H1 (cell line): ENCODE data around the gene COMT. TPM values are rescaled to one million over a fixed set of nuclear protein-coding genes. Genes with fewer than 3 reads are reported as not detected.
A peak's percentile ranks its signal among the peaks of the same experiment; 100 is the strongest.

Experiments used
- CTCF ChIA-PET: fragments of 300-600 bp; sonication (Branson Sonifier 250); formaldehyde crosslinking; loops from one replicate; lab custom pipeline; 2021; ENCODE audit not compliant: partially characterized antibody; lab: Charles Lee
- POLR2A ChIA-PET: fragments of 300-600 bp; sonication (Branson Sonifier 250); formaldehyde crosslinking; loops from one replicate; lab custom pipeline; 2021; ENCODE audit warnings: inconsistent platforms; ENCODE audit not compliant: partially characterized antibody; lab: Charles Lee
- DNase-seq, 2 experiments: peaks; one replicate each; pipeline versions ENCODE4 v3.0.0 to v3.0.0-alpha.2; 2010 to 2022; ENCODE audit warnings: low spot score in 2 of 2, low read depth in 1 of 2, mixed read lengths in 1 of 2
- FAIRE-seq: peaks from 2 replicates; lab custom pipeline; 2011; peaks lifted over from hg19 to GRCh38; lab: Jason Lieb, UNC
- H2AFZ ChIP-seq: 2 replicates; pipeline ENCODE4 v1.8.1; 2012; ENCODE audit warnings: low read length, inconsistent platforms
- H2AK5ac ChIP-seq: 2 replicates; pipeline ENCODE4 v1.6.1; 2013; ENCODE audit warnings: low read depth, low read length
- H2BK120ac ChIP-seq: replicated peaks from 2 replicates; pipeline ENCODE3; 2013; ENCODE audit warnings: low read depth, low read length, inconsistent platforms
- H2BK12ac ChIP-seq: 2 replicates; pipeline ENCODE4 v1.6.1; 2013; ENCODE audit warnings: low read depth, low read length
- H2BK15ac ChIP-seq: 2 replicates; pipeline ENCODE4 v1.6.1; 2013; ENCODE audit warnings: low read length
- H2BK20ac ChIP-seq: 2 replicates; pipeline ENCODE4 v1.6.1; 2013; ENCODE audit warnings: low read length
- H2BK5ac ChIP-seq: 2 replicates; pipeline ENCODE4 v1.6.1; 2013; ENCODE audit warnings: low read depth, low read length
- H3K14ac ChIP-seq: 2 replicates; pipeline ENCODE4 v1.6.1; 2013; ENCODE audit warnings: inconsistent platforms; ENCODE audit not compliant: insufficient read length
- H3K18ac ChIP-seq: 2 replicates; pipeline ENCODE4 v1.6.1; 2013; ENCODE audit warnings: low read length; ENCODE audit errors: extremely low read depth
- H3K23ac ChIP-seq: 2 replicates; pipeline ENCODE4 v1.6.1; 2013; ENCODE audit warnings: inconsistent platforms; ENCODE audit not compliant: insufficient read length
- H3K23me2 ChIP-seq: 2 replicates; pipeline ENCODE4 v1.6.1; 2013; ENCODE audit warnings: low read depth, low read length
- H3K27ac ChIP-seq: 2 replicates; pipeline ENCODE4 v1.6.1; 2011; ENCODE audit warnings: low read depth, low read length, inconsistent platforms
- H3K27me3 ChIP-seq, 4 experiments: replicated peaks in 1 of 4; 1 replicate in 1 of 4; 2 replicates in 3 of 4; pipeline versions ENCODE4 v1.6.1 to v1.8.1; 2011 to 2013; ENCODE audit warnings: low read length in 3 of 4, mild to moderate bottlenecking in 3 of 4, inconsistent platforms in 2 of 4, mixed read lengths in 2 of 4, moderate library complexity in 1 of 4; ENCODE audit not compliant: control insufficient read depth in 3 of 4, insufficient read depth in 3 of 4; ENCODE audit errors: extremely low read depth in 1 of 4
- H3K36me3 ChIP-seq, 4 experiments: 2 replicates each; pipeline versions ENCODE4 v1.6.1 to v1.8.1; 2011 to 2013; ENCODE audit warnings: mild to moderate bottlenecking in 4 of 4, low read length in 3 of 4, moderate library complexity in 2 of 4, control low read depth in 1 of 4, inconsistent platforms in 1 of 4; ENCODE audit not compliant: insufficient read depth in 4 of 4, control insufficient read depth in 2 of 4
- H3K4ac ChIP-seq: replicated peaks from 2 replicates; pipeline ENCODE3; 2013; ENCODE audit warnings: low read length, low read depth, mixed read lengths, inconsistent platforms; ENCODE audit not compliant: insufficient read length
- H3K4me1 ChIP-seq, 4 experiments: replicated peaks in 1 of 4; 1 replicate in 1 of 4; 2 replicates in 3 of 4; pipeline versions ENCODE4 v1.6.1 to v1.8.1; 2011 to 2013; ENCODE audit warnings: low read length in 3 of 4, inconsistent platforms in 2 of 4, mixed read lengths in 1 of 4; ENCODE audit not compliant: insufficient read depth in 4 of 4, control insufficient read depth in 3 of 4
- H3K4me2 ChIP-seq, 2 experiments: 2 replicates each; pipeline versions ENCODE4 v1.6.1 to v1.8.1; 2011 to 2013; ENCODE audit warnings: low read depth in 2 of 2, low read length in 2 of 2, control low read depth in 1 of 2, inconsistent platforms in 1 of 2, mild to moderate bottlenecking in 1 of 2; ENCODE audit not compliant: insufficient read depth in 1 of 2
- H3K4me3 ChIP-seq, 4 experiments: fragments of 200-600, 300-600 bp in 1 of 4; sonication (generic), shearing (Covaris generic), sonication (Bioruptor Twin) in 1 of 4; 2 replicates each; pipeline versions ENCODE4 v1.5.1 to v1.8.1; 2011 to 2016; ENCODE audit warnings: low read length in 4 of 4, low read depth in 3 of 4, control low read depth in 2 of 4, inconsistent platforms in 2 of 4, mild to moderate bottlenecking in 2 of 4, mixed read lengths in 1 of 4, moderate library complexity in 1 of 4; ENCODE audit not compliant: insufficient read depth in 2 of 4; ENCODE audit errors: extremely low read depth in 1 of 4
- H3K56ac ChIP-seq: replicated peaks from 2 replicates; pipeline ENCODE3; 2013; ENCODE audit warnings: low read depth, mild to moderate bottlenecking, mixed read lengths, low read length, inconsistent platforms; ENCODE audit not compliant: insufficient read length
- H3K79me1 ChIP-seq: 2 replicates; pipeline ENCODE4 v1.6.1; 2013; ENCODE audit warnings: low read depth, low read length, control low read depth
- H3K79me2 ChIP-seq, 2 experiments: 2 replicates each; pipeline versions ENCODE4 v1.6.1 to v1.8.1; 2012 to 2013; ENCODE audit warnings: low read length in 2 of 2, mild to moderate bottlenecking in 2 of 2, inconsistent platforms in 1 of 2; ENCODE audit not compliant: insufficient read depth in 2 of 2, control insufficient read depth in 1 of 2
- H3K9ac ChIP-seq, 4 experiments: replicated peaks in 1 of 4; 1 replicate in 1 of 4; 2 replicates in 3 of 4; pipeline versions ENCODE4 v1.6.1 to v1.8.1; 2011 to 2013; ENCODE audit warnings: low read depth in 3 of 4, low read length in 3 of 4, control low read depth in 2 of 4, mild to moderate bottlenecking in 2 of 4, moderate library complexity in 2 of 4, inconsistent platforms in 1 of 4; ENCODE audit errors: extremely low read depth in 1 of 4
- H3K9me3 ChIP-seq, 2 experiments: 2 replicates each; pipeline versions ENCODE4 v1.6.1 to v1.8.1; 2012 to 2013; ENCODE audit warnings: mild to moderate bottlenecking in 2 of 2, moderate library complexity in 2 of 2, control low read depth in 1 of 2, inconsistent platforms in 1 of 2, low read depth in 1 of 2, low read length in 1 of 2, mixed read lengths in 1 of 2; ENCODE audit not compliant: insufficient read depth in 2 of 2
- H4K20me1 ChIP-seq, 2 experiments: replicated peaks in 1 of 2; 2 replicates each; pipeline versions ENCODE3 to v1.8.1; 2011 to 2013; ENCODE audit warnings: inconsistent platforms in 2 of 2, low read length in 2 of 2, mild to moderate bottlenecking in 1 of 2; ENCODE audit not compliant: insufficient read depth in 2 of 2, control insufficient read depth in 1 of 2
- H4K5ac ChIP-seq: 2 replicates; pipeline ENCODE4 v1.6.1; 2013; ENCODE audit warnings: low read length, low read depth, mixed read lengths, inconsistent platforms; ENCODE audit not compliant: insufficient read length
- H4K8ac ChIP-seq: 2 replicates; pipeline ENCODE4 v1.8.0; 2013; ENCODE audit warnings: mild to moderate bottlenecking, moderate library complexity, low read length, inconsistent platforms; ENCODE audit not compliant: insufficient read depth; ENCODE audit errors: extremely low read depth
- H4K91ac ChIP-seq: replicated peaks from 2 replicates; pipeline ENCODE3; 2013; ENCODE audit warnings: low read length, mixed read lengths, inconsistent platforms; ENCODE audit not compliant: insufficient read length
- CBX8 ChIP-seq: fragments of 300-800, 300-1000 bp; sonication (generic); IDR thresholded peaks from 2 replicates; pipeline ENCODE4 v1.7.1; 2016; ENCODE audit warnings: low read depth, low read length, borderline replicate concordance
- EGR1 ChIP-seq: IDR thresholded peaks from 2 replicates; pipeline ENCODE4 v1.6.1; 2011; ENCODE audit warnings: low read depth, low read length, borderline replicate concordance
- FOSL1 ChIP-seq: IDR thresholded peaks from 2 replicates; pipeline ENCODE4 v1.6.1; 2011; ENCODE audit warnings: mild to moderate bottlenecking, low read depth, low read length, moderate library complexity; ENCODE audit not compliant: insufficient read depth
- GABPA ChIP-seq: IDR thresholded peaks from 2 replicates; pipeline ENCODE4 v1.6.1; 2011; ENCODE audit warnings: mild to moderate bottlenecking, low read length, moderate library complexity, borderline replicate concordance; ENCODE audit not compliant: insufficient read depth
- RAD21 ChIP-seq, 2 experiments: IDR thresholded peaks in 1 of 2; conservative IDR thresholded peaks in 1 of 2; 2 replicates each; pipeline ENCODE4 v1.6.1; 2011; ENCODE audit warnings: low read depth in 2 of 2, low read length in 2 of 2, improper control_type of control experiment in 1 of 2, inconsistent platforms in 1 of 2, mild to moderate bottlenecking in 1 of 2, moderate library complexity in 1 of 2
- SP2 ChIP-seq: IDR thresholded peaks from 2 replicates; pipeline ENCODE4 v1.6.1; 2012; ENCODE audit warnings: mild to moderate bottlenecking, low read length, inconsistent platforms
- WGBS, 2 experiments: shearing (Covaris generic) in 1 of 2; methylation state at CpG; one replicate each; pipeline versions ENCODE4 v1.1.6 to v1.1.7; 2013 to 2015; ENCODE audit warnings: low lambda C conversion rate in 2 of 2, mixed read lengths in 2 of 2, inconsistent platforms in 1 of 2, low coverage in 1 of 2, missing lambda C conversion rate in 1 of 2; ENCODE audit not compliant: insufficient replicate concordance in 2 of 2, insufficient coverage in 1 of 2, insufficient read length in 1 of 2; ENCODE audit errors: extremely low coverage in 1 of 2, missing lambda C conversion rate in 1 of 2; 5-methylcytosine and 5-hydroxymethylcytosine counted together
- polyA plus RNA-seq, 7 experiments: library from polyadenylated mRNA; depleted of rRNA in 3 of 7; stranded (reverse) in 5 of 7; unstranded in 2 of 7; fragments of >200 nt in 5 of 7; fragments of 200-250 nt in 2 of 7; gene quantifications; 1 replicate in 5 of 7; 2 replicates in 1 of 7; 4 replicates in 1 of 7; pipeline versions ENCODE4 v1.2.1 to v1.2.3, GENCODE V29; 2011 to 2013; ENCODE audit warnings: missing spikeins in 2 of 7, mixed read lengths in 2 of 7
- total RNA-seq: library from RNA; stranded (reverse); fragmentation: NEBNext Ultra II Directional; extraction: Animal tissue kit (Norgen Biotek cat#: 25700); gene quantifications from 2 replicates; pipeline ENCODE4 v1.2.1, GENCODE V29; 2021
- TF ChIP-seq, protein P1 (sequence below), 3 experiments: IDR thresholded peaks; 1 replicate in 2 of 3; 2 replicates in 1 of 3; pipeline versions ENCODE4 v1.5.1 to v1.6.1; 2011; ENCODE audit warnings: low read length in 3 of 3, mild to moderate bottlenecking in 3 of 3, inconsistent platforms in 2 of 3, low read depth in 1 of 3, moderate library complexity in 1 of 3; ENCODE audit not compliant: insufficient read depth in 1 of 3; ENCODE audit errors: control extremely low read depth in 1 of 3

Gene COMT
- total and polyA plus RNA-seq, 2 of the 8 experiments (the other 6 are each of a cell fraction or from before 2014, with no cell fraction given): 15.2 to 33.7 TPM

DNA sequence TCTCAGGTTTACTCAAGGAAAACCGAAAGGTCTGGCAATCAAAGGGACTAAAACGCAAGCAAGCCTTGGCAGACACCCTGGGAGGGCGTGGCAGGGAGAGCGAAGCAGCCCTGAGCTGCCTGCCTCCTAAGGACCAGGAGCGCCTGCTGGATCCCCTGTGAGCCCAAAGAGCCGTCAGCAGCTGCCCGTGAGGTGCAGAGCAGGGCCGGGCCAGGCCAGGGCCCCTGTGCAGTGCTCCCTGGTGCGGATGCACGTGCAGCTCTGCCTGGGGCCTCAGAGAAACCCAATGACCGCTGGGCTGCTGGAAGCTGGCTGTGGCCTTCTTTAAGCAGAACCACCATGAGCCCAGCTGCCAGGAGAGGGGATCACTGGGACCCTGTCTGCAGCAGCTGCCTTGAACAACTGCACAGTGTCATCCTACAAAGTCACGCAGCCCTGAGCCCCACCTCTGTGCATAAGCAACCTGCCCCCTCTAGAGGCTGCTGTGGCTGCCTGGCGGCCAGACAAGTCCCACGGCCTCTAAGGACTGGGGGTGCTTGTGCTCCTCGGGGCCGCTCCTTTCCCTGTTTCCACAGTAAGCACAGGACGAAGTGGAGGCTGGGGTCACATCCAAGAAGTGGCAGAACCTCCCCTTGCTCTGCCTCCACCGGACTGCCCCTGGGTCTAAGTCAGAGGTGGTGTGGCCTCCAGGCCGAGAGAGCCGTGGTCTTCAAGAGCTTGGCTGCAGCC lies 29.1 kb upstream of the COMT start:
- no peaks in the 10 kb centered on the region for H3K36me3 ChIP-seq
- H3K4me3 ChIP-seq: no peak overlapping the region
- WGBS, 2 experiments: 86% methylated on average over 17 of the region's 20 CpGs; no CpG with 5 or more reads in 1 of the 2 experiments
- CTCF ChIA-PET: interaction anchor here (0.7 to 10.9 kb wide), 44 partner anchors 7 to 544 kb away, joined by 3 to 145 read pairs (median 5); partner anchors contain the start of genes COMT, GP1BB and TXNRD2
- no peak overlapping the region for H2BK120ac ChIP-seq
- H3K27ac ChIP-seq: no peak overlapping the region
- peaks cover 0 to 7% of the 10 kb centered on the region in 2 experiments for H4K20me1 ChIP-seq
- H4K5ac ChIP-seq: no peak overlapping the region
- H2AK5ac ChIP-seq: no peak overlapping the region
- no peaks in the 10 kb centered on the region; a peak in 2 of 7 replicates for H3K4me1 ChIP-seq
- H3K4me2 ChIP-seq: no peak overlapping the region
- H3K9ac ChIP-seq: no peak overlapping the region
- H3K23ac ChIP-seq: no peak overlapping the region
- H3K18ac ChIP-seq: no peak overlapping the region
- no peaks in the 10 kb centered on the region; the same call in 1 of the 2 replicates for H3K79me1 ChIP-seq
- FAIRE-seq: no peak
- POLR2A ChIA-PET: interaction anchor here (0.7 to 1.4 kb wide), 2 partner anchors 30 to 148 kb away, joined by 3 read pairs; no protein-coding TSS in a partner anchor
- no peaks in the 10 kb centered on the region for H3K9me3 ChIP-seq
- H3K14ac ChIP-seq: no peak overlapping the region
- peak in 1 of 2 experiments; percentile 55 for DNase-seq
- H2BK5ac ChIP-seq: no peak overlapping the region
- H3K56ac ChIP-seq: no peak overlapping the region
- H2BK20ac ChIP-seq: no peak overlapping the region
- no peaks in the 10 kb centered on the region for H3K27me3 ChIP-seq
- no peak for TF ChIP-seq CBX8
- TF ChIP-seq, protein P1, sequence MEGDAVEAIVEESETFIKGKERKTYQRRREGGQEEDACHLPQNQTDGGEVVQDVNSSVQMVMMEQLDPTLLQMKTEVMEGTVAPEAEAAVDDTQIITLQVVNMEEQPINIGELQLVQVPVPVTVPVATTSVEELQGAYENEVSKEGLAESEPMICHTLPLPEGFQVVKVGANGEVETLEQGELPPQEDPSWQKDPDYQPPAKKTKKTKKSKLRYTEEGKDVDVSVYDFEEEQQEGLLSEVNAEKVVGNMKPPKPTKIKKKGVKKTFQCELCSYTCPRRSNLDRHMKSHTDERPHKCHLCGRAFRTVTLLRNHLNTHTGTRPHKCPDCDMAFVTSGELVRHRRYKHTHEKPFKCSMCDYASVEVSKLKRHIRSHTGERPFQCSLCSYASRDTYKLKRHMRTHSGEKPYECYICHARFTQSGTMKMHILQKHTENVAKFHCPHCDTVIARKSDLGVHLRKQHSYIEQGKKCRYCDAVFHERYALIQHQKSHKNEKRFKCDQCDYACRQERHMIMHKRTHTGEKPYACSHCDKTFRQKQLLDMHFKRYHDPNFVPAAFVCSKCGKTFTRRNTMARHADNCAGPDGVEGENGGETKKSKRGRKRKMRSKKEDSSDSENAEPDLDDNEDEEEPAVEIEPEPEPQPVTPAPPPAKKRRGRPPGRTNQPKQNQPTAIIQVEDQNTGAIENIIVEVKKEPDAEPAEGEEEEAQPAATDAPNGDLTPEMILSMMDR (IDR thresholded peaks at IDR 0.05; ENCODE audit: control extremely low read depth in 1 of 3, insufficient read depth in 1 of 3, low read depth in 1 of 3, low read length in 3 of 3): peak; percentile 45 to 71 (median 51)
- TF ChIP-seq EGR1: no peak
- no peak for TF ChIP-seq FOSL1
- TF ChIP-seq SP2: no peak
- TF ChIP-seq GABPA: no peak
- peak; percentile 41 to 48 for TF ChIP-seq RAD21 (IDR thresholded peaks at IDR 0.05 in 1 of 2, conservative IDR thresholded peaks at IDR 0.05 in 1 of 2; ENCODE audit: low read depth in 2 of 2, low read length in 2 of 2)
- no peak overlapping the region for H4K91ac ChIP-seq
- H3K23me2 ChIP-seq: peaks cover 6% of the 10 kb centered on the region; the same call in 1 of the 2 replicates
- no peak overlapping the region for H4K8ac ChIP-seq
- no peak overlapping the region for H2BK12ac ChIP-seq
- no peak overlapping the region for H2AFZ ChIP-seq
- H3K79me2 ChIP-seq: no peaks in the 10 kb centered on the region
- no peak overlapping the region for H2BK15ac ChIP-seq
- no peak overlapping the region for H3K4ac ChIP-seq
